Measurements from ENCODE around the gene SIPA1L2. TPM values are rescaled to one million over a fixed set of nuclear protein-coding genes. Genes with fewer than 3 reads are reported as not detected.

SIPA1L2 gene
- total and polyA plus RNA-seq, 10 of the 15 experiments (the other 5 are each of a cell fraction or from before 2014, with no cell fraction given): 0.01 to 0.18 TPM; not detected in 8

DNA sequence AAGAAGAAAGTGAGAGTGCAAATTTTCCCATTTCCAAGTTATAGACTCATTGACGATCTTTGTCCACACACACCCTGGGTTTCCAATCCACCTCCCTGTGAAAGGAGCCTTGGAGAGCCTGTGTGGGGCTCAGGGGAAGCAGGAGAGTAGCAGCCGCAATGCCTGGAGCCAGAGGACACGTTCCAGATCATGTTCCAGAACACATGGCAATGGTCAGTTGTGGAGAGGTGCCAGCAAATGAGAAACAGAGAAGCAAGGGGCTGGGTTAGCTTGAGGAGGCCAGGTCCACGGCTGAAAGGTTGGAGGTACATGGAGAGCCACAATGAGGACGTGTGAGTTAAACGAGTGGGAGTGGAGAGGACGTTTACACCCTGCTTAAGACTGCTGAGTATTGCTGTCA is 33.0 kb upstream of the SIPA1L2 start:
- RAD21 ChIA-PET (ENCODE audit: unreplicated experiment): no interaction called here
- Histone ChIP-seq H3K27me3 (replicated peaks in 1 of 2; ENCODE audit: control insufficient read depth in 2 of 2, insufficient read depth in 2 of 2, low read length in 1 of 2) (0 out of 4 replicates have a peak, but pooled peaks cover 0 to 2% of the 10 kb centered on the region in 2 experiments), H3K4me2 (ENCODE audit: control insufficient read depth, insufficient read depth) (no peak overlapping the region), H2AFZ (ENCODE audit: control insufficient read depth, low read depth, low read length) (no peak overlapping the region), H3K36me3 (ENCODE audit: control insufficient read depth in 2 of 2, insufficient read depth in 2 of 2, low read length in 1 of 2) (no peaks in the 10 kb centered on the region), H4K20me1 (ENCODE audit: control insufficient read depth, insufficient read depth) (no peaks in the 10 kb centered on the region), H3K27ac (ENCODE audit: control insufficient read depth, insufficient read depth) (no peak overlapping the region), H3K4me1 (ENCODE audit: control insufficient read depth, insufficient read depth, low read length) (no peaks in the 10 kb centered on the region), H3K4me3 (no peak overlapping the region), H3K79me2 (ENCODE audit: control insufficient read depth, insufficient read depth, low read length) (no peaks in the 10 kb centered on the region), H3K9me3 (replicated peaks; ENCODE audit: control insufficient read depth, insufficient read depth, low read length) (no peaks in the 10 kb centered on the region), H3K9ac (ENCODE audit: control insufficient read depth, insufficient read depth, low read length) (no peak overlapping the region)
- SMC1A ChIA-PET (ENCODE audit: uncharacterized antibody, unreplicated experiment): interaction anchor here (0.6 kb wide), 1 partner anchor 895 kb away, joined by 3 read pairs; no protein-coding TSS in a partner anchor
- ATAC-seq (no peak), DNase-seq (ENCODE audit: low read depth, low spot score) (no peak), FAIRE-seq (no peak)
- intact Hi-C loops (cut with micrococcal nuclease; ENCODE audit: unreplicated experiment) (no loop called here), in situ Hi-C loops (cut with MboI) (no loop called here)
- TF ChIP-seq FOXM1 (IDR thresholded peaks at IDR 0.05; ENCODE audit: low read depth, low read length) (no peak), ZZZ3 (IDR thresholded peaks at IDR 0.05; ENCODE audit: control insufficient read depth, insufficient read length, low read depth) (no peak), MYB (IDR thresholded peaks at IDR 0.05; ENCODE audit: borderline replicate concordance, low read depth, low read length) (no peak), BMI1 (IDR thresholded peaks at IDR 0.05; ENCODE audit: borderline replicate concordance) (no peak), CREM (IDR thresholded peaks at IDR 0.05; ENCODE audit: low read depth) (no peak), SPI1 (IDR thresholded peaks at IDR 0.05; ENCODE audit: borderline replicate concordance, insufficient read depth, low read depth, low read length) (no peak), JUND (IDR thresholded peaks at IDR 0.05; ENCODE audit: low read depth, low read length) (no peak)
- TF ChIP-seq, protein P1, sequence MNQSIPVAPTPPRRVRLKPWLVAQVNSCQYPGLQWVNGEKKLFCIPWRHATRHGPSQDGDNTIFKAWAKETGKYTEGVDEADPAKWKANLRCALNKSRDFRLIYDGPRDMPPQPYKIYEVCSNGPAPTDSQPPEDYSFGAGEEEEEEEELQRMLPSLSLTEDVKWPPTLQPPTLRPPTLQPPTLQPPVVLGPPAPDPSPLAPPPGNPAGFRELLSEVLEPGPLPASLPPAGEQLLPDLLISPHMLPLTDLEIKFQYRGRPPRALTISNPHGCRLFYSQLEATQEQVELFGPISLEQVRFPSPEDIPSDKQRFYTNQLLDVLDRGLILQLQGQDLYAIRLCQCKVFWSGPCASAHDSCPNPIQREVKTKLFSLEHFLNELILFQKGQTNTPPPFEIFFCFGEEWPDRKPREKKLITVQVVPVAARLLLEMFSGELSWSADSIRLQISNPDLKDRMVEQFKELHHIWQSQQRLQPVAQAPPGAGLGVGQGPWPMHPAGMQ (IDR thresholded peaks at IDR 0.05; ENCODE audit: borderline replicate concordance): no peak
- WGBS (ENCODE audit: insufficient coverage, insufficient replicate concordance, low lambda C conversion rate, missing lambda C conversion rate): 11% methylated on average over 7 of the region's 7 CpGs
- CTCF ChIA-PET: no interaction called here
- no TSS peak for BruUV-seq (replicated peaks)
- POLR2A ChIA-PET: interaction anchor here (0.6 kb wide), 1 partner anchor 26 kb away, joined by 5 read pairs; no protein-coding TSS in a partner anchor

All from GM12878 (cell line).